ENCODE data around the gene POGLUT3. TPM values are rescaled to one million over a fixed set of nuclear protein-coding genes. Genes with fewer than 3 reads are reported as not detected.

POGLUT3 gene
- total and polyA plus RNA-seq, 7 donors: 2.1 to 7.4 (median 4.2) TPM

GRCh38 chr11:108494182-108494581, 4.0 kb downstream of the POGLUT3 start:
- peaks cover 0 to 15% of the 10 kb centered on the region in 2 donors for H3K36me3 ChIP-seq (ENCODE audit: insufficient read depth in 1 of 2, low read depth in 1 of 2)
- no peaks in the 10 kb centered on the region for H3K27me3 ChIP-seq (ENCODE audit: insufficient read depth in 3 of 3, low read length in 2 of 3)
- H3K27ac ChIP-seq: no peak overlapping the region
- H3K4me1 ChIP-seq: peaks cover 11% of the 10 kb centered on the region
- DNase-seq (no peak), ATAC-seq (no peak)
- 37 to 49% (median 41%) methylated on average over 6 of the region's 6 CpGs for WGBS, 3 donors
- no peaks in the 10 kb centered on the region for H3K9me3 ChIP-seq
- H3K4me3 ChIP-seq: no peak overlapping the region
- intact Hi-C loops (cut with DNase I): loop anchor here (10.0 kb wide), 2 partner anchors 151 to 161 kb away; no protein-coding TSS in a partner anchor
- no peak for TF ChIP-seq CTCF (IDR thresholded peaks at IDR 0.05)

GRCh38 chr11:108491936-108492335, 6.2 kb downstream of the POGLUT3 start:
- Histone ChIP-seq H3K4me1 (peaks cover 9% of the 10 kb centered on the region), H3K36me3 (ENCODE audit: insufficient read depth in 1 of 2, low read depth in 1 of 2) (peaks cover 0 to 35% of the 10 kb centered on the region in 2 donors), H3K9me3 (no peaks in the 10 kb centered on the region), H3K27ac (no peak overlapping the region), H3K27me3 (ENCODE audit: insufficient read depth in 3 of 3, low read length in 2 of 3) (no peaks in the 10 kb centered on the region), H3K4me3 (no peak overlapping the region)
- intact Hi-C loops (cut with DNase I): loop anchor here (10.0 kb wide), 2 partner anchors 153 to 163 kb away; no protein-coding TSS in a partner anchor
- TF ChIP-seq CTCF (IDR thresholded peaks at IDR 0.05): no peak
- WGBS, 3 donors: 91 to 95% (median 94%) methylated on average over 3 of the region's 3 CpGs
- no peak for ATAC-seq
- DNase-seq: no peak

GRCh38 chr11:108486828-108487227, 11.4 kb downstream of the POGLUT3 start:
- 96 to 99% (median 97%) methylated on average over 3 of the region's 3 CpGs for WGBS, 3 donors
- no peak overlapping the region for H3K4me3 ChIP-seq
- H3K27me3 ChIP-seq (ENCODE audit: insufficient read depth in 3 of 3, low read length in 2 of 3): no peaks in the 10 kb centered on the region
- TF ChIP-seq CTCF (IDR thresholded peaks at IDR 0.05): no peak
- peaks cover 0 to 84% of the 10 kb centered on the region in 2 donors for H3K36me3 ChIP-seq (ENCODE audit: insufficient read depth in 1 of 2, low read depth in 1 of 2)
- H3K27ac ChIP-seq: no peak overlapping the region
- no peaks in the 10 kb centered on the region for H3K4me1 ChIP-seq
- no peak for ATAC-seq
- DNase-seq: no peak
- intact Hi-C loops (cut with DNase I): no loop called here
- H3K9me3 ChIP-seq: no peaks in the 10 kb centered on the region

- intact Hi-C loops (cut with DNase I): no loop called here
- no peak for ATAC-seq
Observed at GRCh38 chr11:108486331-108486730, 11.9 kb downstream of the POGLUT3 start.

More at GRCh38 chr11:108486331-108486730, 11.9 kb downstream of the POGLUT3 start:
- H3K36me3 ChIP-seq (ENCODE audit: insufficient read depth in 1 of 2, low read depth in 1 of 2): peaks cover 0 to 89% of the 10 kb centered on the region in 2 donors
- no peak overlapping the region for H3K27ac ChIP-seq
- H3K4me3 ChIP-seq: no peak overlapping the region
- H3K27me3 ChIP-seq (ENCODE audit: insufficient read depth in 3 of 3, low read length in 2 of 3): no peaks in the 10 kb centered on the region
- no peak for DNase-seq
- TF ChIP-seq CTCF (IDR thresholded peaks at IDR 0.05): no peak
- 94 to 100% (median 97%) methylated on average over 3 of the region's 3 CpGs for WGBS, 3 donors
- H3K9me3 ChIP-seq: no peaks in the 10 kb centered on the region
- H3K4me1 ChIP-seq: no peaks in the 10 kb centered on the region

Data from psoas muscle (tissue), 8 donors.